SK-N-MC (cell line): Measurements from ENCODE around the gene RAB42.
"Not testable (repeated sequence)": the region's sequence is repeated elsewhere in the genome, so short reads cannot be mapped to it uniquely, and the experiment has no call there.

Experiments used
- EZH2 ChIP-seq: fragments of 200-600 bp; sonication (generic); IDR thresholded peaks from one replicate; pipeline ENCODE4 v1.6.1; 2017; ENCODE audit warnings: antibody characterized with exemption
- FOXP2 ChIP-seq: optimal IDR thresholded peaks from 2 replicates; pipeline ENCODE3; 2011; ENCODE audit warnings: mild to moderate bottlenecking, moderate library complexity; ENCODE audit not compliant: insufficient read depth; ENCODE audit errors: extremely low read length, control extremely low read depth
- POLR2AphosphoS5 ChIP-seq: IDR thresholded peaks from 2 replicates; pipeline ENCODE4 v1.6.1; 2012; ENCODE audit warnings: mild to moderate bottlenecking, low read depth, low read length, borderline replicate concordance

DNA sequence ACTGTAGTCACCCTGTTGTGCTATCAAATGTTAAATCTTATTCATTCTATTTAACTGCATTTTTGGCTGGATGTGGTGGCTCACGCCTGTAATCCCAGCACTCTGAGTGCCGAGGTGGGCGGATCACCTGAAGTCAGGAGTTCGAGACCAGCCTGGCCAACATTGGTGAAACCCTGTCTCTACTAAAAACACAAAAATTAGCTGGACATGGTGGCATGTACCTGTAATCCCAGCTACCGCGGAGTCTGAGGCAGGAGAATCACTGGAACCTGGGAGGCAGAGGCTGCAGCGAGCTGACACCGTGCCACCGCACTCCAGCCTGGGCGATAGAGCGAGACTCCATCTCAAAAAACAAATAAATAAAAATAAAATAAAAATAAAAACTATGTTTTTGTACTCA is 4.2 kb downstream of the RAB42 start:
- TF ChIP-seq EZH2, POLR2AphosphoS5, FOXP2: not testable (repeated sequence)
